Right ventricle myocardium inferior (tissue), 1 donor: ENCODE data around the gene NOL8. TPM values are rescaled to one million over a fixed set of nuclear protein-coding genes. Genes with fewer than 3 reads are reported as not detected.
A peak's percentile ranks its signal among the peaks of the same experiment; 100 is the strongest.

Source experiments
- ATAC-seq: fragments of 200-7000 bp; cut with Tn5 transposase; one replicate; pipeline ENCODE4 v1.9.1; 2020; ENCODE audit warnings: mild to moderate bottlenecking, moderate library complexity
- DNase-seq: peaks from one replicate; pipeline ENCODE4 v3.0.0; 2021; ENCODE audit errors: missing footprints
- intact Hi-C: fragments of 100-400 bp; cut with DNase I; formaldehyde crosslinking; loops from one replicate; pipeline ENCODE4 v1.11.0; 2022
- microRNA-seq: library from miRNA; unstranded; fragments of <30 nt; microRNA quantifications from one replicate; pipeline ENCODE4 v1.2.0, GENCODE V29; 2020
- total RNA-seq: library from RNA; stranded (reverse); fragmentation: NEBNext Ultra II Directional; extraction: Animal tissue kit (Norgen Biotek cat#: 25700); gene quantifications from one replicate; pipeline ENCODE4 v1.2.1, GENCODE V29; 2021
- donor health status: DM: no; HTN: yes; CAD: no; lungs with severe emphysema.

The NOL8 gene
- total RNA-seq, 1 donor from 2014 or later: 14.2 TPM

DNA sequence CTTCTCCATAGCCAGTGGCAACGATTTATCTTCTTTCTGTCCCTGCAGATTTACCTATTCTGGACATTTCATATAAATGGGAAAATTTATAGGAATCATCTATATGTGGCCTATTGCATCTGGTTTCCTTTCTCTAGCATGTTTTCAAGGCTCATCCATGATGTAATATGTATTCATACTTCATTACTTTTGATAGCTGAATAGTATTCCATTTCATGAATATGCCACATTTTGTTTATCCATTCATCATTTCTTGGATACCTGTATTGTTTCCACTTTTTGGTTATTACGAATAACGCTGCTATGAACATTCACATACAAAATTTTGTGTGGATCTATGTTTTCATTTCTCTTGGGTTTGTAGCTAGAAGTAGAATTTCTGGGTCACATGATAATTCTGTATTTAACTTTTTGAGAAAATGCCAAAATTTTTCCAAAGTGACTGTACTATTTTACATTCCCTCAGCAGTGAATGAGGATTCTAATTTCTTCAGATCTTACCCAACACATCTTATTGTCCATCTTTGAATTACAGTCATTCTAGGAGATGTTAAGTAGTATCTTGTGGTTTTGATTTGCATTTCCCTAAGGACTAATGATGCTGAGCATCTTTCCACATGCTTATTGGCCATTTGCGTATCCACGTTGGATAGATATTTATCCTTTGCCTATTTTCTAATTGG, 35.3 kb downstream of the NOL8 start:
- intact Hi-C loops: loop anchor here (5.0 to 10.0 kb wide), 2 partner anchors 38 to 155 kb away; no protein-coding TSS in a partner anchor
- ATAC-seq: no peak
- DNase-seq: no peak

DNA sequence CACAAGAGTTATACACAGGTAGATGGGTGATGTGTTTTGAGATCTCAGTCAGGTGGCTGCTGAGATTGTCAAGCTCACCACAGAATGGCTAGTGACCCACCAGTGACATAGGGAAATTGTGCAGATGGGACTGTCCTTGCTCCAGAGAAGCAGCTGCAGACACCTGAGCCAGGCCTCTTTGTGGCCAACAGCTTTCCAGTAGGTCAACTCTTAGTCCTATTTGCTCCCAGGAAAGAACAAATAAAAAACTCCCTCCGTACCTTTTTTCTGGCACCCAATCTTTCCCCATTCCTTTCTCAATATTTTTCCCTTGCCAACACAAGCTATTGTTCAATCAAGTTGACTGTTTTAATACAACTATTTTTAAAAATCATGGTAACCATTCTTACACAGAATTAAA, 45.8 kb downstream of the NOL8 start:
- DNase-seq: no peak
- intact Hi-C loops: no loop called here
- no peak for ATAC-seq

DNA sequence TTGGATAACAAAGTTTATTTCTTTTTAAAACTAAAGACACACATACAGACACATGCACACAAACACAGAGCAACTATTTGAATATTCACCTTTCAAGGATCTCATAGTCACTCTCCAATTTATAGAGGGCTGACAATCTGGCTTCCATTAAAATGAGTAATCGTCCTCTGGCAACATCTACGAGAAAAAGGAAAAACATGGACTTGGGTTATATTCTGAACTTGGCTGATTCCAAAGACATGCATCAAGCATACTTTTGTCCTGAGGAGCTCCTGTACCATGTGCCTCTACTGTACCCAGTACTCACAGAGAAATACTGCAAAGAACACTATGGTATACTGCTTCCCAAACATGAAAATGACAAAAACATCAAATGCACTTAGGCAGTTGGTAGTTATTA, 47.0 kb downstream of the NOL8 start:
- DNase-seq (no peak), ATAC-seq (no peak)
- intact Hi-C loops: no loop called here

DNA sequence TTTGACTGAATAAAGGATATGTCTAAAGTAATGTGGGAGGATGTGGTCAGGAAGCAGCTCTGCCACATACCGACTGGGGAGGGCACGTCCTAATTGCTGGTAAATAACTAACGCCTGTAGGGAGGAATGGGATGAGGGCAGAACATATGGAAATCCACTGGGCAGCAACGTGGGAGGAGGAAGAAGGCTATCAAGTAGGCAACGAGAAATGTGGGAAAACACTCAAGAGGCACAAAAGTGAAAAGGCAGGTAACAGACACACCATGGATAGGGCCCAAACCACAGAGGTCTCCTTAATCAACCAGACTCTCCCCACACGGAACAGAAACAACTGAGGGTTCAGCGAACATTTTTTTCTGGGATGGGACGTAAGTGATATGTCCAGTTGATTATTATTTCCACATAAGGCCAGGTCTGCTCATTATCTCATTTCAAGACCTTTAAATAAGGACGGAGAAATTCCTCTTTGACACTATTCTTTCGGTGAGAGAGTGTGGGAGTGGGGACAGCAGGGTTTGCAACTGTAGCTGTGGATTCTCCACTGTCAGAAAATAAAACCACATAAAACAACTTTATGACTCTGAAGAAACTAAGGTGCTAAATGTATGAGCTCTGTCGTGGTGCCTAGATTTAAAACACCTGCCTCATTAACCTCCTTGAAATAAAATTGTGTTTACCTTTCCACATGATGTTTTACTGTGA, 48.7 kb downstream of the NOL8 start:
- intact Hi-C loops: no loop called here
- DNase-seq (no peak), ATAC-seq (no peak)

DNA sequence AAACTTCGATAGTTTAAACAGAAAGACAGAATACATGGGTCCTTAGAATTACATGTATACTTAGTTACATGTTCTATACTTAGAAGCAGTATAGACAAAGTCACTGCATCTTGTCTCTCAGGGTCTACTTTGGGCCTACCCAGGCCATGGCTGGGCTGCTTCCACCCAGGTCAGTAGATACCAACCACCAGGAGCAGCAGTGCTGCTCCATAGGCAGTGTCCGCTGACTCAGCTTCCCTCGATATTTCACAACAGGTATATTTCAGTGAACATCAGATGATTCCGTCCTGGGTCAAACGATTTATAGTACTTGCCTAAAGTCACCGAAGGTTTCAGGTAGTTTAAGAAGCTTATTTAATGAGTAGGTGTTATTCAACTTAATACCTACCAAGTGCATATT, 49.6 kb downstream of the NOL8 start:
- DNase-seq: no peak
- ATAC-seq: no peak
- intact Hi-C loops: no loop called here

DNA sequence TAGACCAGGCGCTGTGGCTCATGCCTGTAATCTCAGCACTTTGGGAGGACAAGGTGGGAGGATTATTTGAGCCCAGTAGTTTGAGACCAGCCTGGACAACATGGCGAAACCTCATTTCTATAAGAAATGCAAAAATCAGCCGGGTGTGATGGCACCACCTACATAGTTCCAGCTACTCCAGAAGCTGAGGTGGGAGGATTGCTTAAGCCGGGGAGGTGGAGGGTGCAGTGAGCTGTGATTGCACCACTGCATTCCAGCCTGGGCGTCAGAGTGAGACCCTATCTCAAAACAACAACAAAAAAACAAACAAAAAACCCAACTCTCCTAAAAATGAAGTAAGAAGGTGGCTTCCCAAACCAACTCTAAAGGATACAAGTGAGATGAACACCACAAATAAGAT, 54.6 kb downstream of the NOL8 start:
- DNase-seq: peak; percentile 50
- ATAC-seq: no peak
- intact Hi-C loops: no loop called here

DNA sequence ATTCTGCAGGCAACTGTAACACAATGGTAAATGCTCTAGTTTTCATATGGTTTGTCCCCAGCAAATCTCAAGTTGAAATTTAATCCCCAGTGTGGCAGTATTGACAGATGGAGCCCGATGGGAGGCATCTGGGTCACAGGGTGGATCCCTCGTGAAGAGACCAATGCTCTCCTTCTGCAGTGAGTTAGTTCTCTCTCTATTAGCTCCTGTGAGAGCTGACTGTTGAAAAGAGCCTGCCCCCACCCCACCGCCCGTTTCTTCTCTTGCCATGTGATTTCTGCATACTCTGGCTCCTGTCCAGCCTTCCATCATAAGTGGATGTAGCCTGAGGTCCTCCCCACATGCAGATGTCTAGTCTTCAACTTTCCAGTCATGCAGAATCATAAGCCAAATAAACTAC, 58.7 kb downstream of the NOL8 start:
- no peak for ATAC-seq
- DNase-seq: no peak
- intact Hi-C loops: no loop called here

DNA sequence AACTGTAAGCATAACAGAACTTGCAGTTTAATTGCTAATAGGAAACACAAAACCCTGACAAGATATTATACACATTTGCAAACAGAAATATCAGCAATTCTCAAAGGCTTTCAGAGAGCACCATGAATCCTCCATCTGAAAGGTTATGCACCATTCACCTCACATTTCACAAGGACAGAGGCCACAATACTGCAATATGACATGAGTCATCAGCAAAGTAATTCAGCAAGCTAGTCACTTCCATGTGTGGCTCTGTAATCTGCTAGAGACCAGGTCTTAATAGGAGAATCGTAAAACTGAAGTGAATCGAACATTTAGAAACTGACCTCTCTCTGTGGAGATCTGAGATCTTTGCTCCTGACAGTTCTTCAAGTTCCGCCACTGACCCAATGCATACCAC, 60.0 kb downstream of the NOL8 start:
- intact Hi-C loops: no loop called here
- ATAC-seq: no peak
- DNase-seq: no peak

DNA sequence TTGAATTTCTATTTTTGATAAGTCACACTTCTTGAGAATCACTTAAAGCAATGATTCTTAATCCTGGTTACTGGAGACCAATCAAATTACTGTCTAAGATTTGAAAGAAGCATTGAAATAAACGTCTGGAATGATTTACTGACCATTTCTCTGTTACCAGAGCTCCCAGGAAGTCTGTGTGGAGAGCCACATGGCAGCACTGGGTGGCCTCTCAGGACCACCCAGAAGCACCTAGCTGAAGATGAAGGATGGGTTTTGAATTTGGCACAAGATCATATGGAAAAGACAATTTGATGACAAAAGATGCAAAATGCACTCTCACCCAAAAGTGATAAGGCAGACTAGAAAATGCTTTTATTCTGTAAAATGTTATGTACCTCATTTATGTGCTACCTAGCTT, 62.0 kb downstream of the NOL8 start:
- no peak for DNase-seq
- no peak for ATAC-seq
- intact Hi-C loops: no loop called here

DNA sequence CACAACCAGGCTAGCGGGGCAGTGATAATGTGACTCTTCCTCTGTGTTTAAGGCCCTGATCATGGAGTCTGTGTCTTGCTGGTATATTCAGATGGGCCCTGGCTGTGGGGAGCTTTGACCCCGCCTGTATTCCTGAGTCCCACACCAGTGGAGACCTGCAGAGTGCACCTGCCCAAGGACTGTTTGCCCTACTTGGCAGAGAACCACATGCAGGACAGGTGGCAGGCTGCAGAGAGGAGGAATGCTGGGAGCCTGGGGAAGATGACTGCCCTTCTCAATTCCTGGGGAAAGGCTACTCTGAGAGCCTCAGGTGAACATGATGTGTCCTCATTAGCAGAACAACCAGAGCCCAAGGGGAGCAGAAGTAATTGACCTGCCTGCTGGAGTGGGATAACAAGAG, 67.8 kb downstream of the NOL8 start:
- ATAC-seq (no peak), DNase-seq (no peak)
- intact Hi-C loops: loop anchor here (10.0 kb wide), 1 partner anchor 123 kb away; no protein-coding TSS in a partner anchor

DNA sequence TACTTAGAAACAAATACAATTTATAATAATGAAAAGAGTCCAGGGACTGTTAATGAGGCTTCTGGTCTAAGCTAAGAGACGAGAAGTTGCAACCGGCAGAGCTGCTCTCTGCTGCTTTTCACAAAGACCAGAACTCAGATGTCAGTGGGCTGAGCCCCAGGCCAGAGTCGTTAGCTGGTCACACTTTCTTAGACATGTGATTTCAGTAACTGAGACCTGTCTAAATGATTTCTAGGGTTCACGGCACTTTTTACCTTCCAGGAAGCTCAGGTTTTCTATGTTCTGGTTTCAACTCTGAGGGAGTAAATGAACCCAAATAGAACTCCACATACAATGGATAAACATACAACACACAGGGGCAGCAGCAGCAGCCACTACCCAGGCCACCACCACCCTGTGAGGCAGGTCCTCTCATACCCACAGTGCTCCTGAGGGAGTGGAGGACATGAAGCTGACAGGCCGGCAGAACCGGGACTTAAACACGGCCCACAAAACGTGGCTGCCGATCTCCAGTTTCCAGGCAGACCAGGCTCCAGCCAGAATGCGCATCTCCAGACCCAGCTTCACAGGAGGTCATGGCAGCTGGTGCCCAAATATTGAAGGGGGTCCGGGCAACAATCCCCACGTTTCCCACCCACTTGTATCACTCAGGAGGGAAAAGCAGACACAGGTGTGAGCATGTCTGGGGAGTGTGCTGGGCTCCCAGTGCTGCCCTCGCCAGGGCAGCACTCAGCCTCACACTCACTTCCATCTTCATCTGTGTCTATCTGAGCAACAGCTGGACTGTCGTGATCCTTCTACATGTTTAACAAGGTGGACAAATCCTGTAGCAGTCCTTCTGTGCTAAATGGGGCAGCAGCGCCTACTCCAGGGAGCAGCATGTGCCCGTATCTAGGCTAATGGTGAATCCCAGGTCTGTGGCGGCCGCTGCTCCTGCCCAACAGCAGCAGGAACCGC, 70.5 kb downstream of the NOL8 start:
- DNase-seq: peak; percentile 25
- ATAC-seq: no peak
- intact Hi-C loops: loop anchor here (5.0 to 10.0 kb wide), 2 partner anchors 38 to 120 kb away; partner anchors contain the start of gene IARS1

DNA sequence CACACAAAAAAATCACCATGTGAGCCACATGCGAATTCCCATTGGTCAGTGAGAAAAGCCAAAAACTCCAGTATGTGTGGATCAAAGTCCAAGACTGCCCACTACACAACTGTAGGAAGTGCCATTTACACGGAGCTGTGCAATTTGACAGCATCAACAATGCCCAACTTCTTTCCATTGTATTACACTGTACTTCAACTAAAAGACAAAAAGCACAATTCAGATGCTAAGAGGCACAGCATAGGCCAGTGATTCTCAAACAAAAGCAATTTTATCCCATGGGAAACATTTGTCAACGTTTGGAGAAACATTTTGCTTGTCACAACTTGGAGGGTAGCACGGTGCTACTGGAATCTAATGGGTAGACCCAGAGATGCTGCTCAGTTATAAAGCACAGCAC, 71.5 kb downstream of the NOL8 start:
- intact Hi-C loops: loop anchor here (5.0 to 10.0 kb wide), 2 partner anchors 39 to 119 kb away; partner anchors contain the start of gene IARS1
- no peak for ATAC-seq
- no peak for DNase-seq

DNA sequence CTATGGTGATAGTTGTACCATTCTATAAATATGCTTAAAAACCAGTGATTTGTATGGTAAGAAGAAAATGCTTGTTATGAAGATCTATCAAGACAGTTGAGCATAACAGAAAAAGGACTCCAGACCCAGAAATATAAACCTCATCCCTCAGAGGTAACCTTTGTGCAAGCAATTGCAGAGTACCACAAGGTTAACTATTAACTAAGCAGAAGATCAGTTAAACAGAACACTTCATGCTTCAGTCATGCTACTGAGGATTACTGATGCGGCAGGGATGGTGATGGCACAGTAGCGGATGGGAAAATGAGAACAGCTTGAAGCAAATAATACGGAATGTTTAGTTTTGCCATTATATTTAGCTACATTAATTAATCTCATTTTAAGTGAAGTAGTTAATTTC, 77.2 kb downstream of the NOL8 start:
- intact Hi-C loops: no loop called here
- DNase-seq (no peak), ATAC-seq (no peak)

Small RNAs within 50 kb of the gene (microRNA-seq; reads per million reads assigned to microRNA genes)
- gene MIR3651: not detected

Other genes starting within 250 kb of the NOL8 start
- gene SPTLC1, start 209.9 kb downstream of the NOL8 start, total RNA-seq: 22.0 TPM
- gene IARS1, start 31.7 kb downstream of the NOL8 start, total RNA-seq: 54.7 TPM
- gene CENPP, start 603 bp upstream of the NOL8 start, total RNA-seq: 3.3 TPM
- gene OGN, start 79.2 kb upstream of the NOL8 start, total RNA-seq: 9.3 TPM
- 3.2 TPM for gene OMD, start 99.1 kb upstream of the NOL8 start, total RNA-seq
- 5.7 TPM for gene ASPN, start 157.2 kb upstream of the NOL8 start, total RNA-seq
- 8.5 TPM for gene ECM2, start 210.6 kb upstream of the NOL8 start, total RNA-seq